HG03139 (cell line): ENCODE measurements around the gene COL13A1.

Source experiments
- ATAC-seq: cut with Tn5 transposase; IDR thresholded peaks from one replicate; pipeline ENCODE4 v1.9.1; 2021; ENCODE audit not compliant: unreplicated experiment

Gene COL13A1

DNA sequence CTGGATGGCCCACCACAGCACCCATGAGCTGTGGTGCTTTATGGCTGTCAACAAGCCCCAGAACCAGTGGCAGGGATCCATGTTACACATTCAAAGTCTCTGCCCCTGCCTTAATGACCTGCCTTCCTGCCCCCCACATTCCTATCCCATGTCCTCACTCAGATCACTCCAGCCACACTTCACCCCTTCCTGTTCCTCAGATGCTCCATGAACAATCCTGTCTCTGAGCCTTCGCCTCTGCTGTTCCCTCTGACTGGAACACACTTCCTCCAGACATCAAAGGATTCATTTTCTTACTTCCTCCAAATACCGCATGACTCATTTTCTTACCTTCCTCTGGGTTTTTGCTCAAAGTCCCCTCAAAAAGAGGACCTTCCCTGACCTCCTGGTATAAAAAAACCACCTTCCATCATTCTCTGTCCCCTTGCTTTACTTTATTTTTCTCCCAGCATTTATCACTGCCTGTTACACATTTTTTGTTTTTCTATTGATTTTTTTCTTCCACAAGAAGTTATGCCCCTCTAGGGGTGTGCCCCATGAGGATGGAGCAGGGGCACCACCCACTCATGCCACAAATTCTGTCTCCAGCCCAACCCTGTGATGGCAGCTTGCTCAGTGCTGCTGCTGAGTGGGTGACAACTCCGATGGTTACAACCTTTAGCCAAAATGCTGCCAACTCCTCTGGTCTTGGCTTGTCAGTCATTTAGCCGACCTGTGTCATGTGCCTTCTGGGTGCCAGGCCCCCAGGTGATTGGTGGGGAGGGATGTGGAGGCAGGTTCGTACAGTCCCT is 18.2 kb downstream of the COL13A1 start:
- ATAC-seq: no peak

GRCh38 chr10:69820817-69821216 is 19.1 kb downstream of the COL13A1 start:
- ATAC-seq: no peak

DNA sequence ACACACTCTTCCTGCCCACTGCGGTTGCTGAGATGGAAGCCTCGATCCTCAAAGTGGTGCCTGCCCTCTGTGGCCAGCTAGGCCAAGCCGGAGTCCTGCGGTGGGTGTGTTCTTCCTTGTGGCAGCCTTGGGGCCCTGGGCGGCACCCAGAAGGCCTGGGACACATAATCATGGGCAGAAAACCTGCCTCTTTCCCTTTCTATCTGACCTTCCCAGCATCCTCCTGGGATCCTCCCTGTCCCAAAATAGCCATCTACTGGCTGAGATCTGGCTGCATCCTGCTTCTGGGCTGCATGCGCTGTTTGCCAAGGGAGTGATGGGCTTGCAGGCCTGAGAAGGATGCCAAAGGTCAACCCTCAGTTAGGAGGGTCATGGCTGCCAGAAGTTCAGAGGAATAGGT is 23.9 kb downstream of the COL13A1 start:
- ATAC-seq: no peak

DNA sequence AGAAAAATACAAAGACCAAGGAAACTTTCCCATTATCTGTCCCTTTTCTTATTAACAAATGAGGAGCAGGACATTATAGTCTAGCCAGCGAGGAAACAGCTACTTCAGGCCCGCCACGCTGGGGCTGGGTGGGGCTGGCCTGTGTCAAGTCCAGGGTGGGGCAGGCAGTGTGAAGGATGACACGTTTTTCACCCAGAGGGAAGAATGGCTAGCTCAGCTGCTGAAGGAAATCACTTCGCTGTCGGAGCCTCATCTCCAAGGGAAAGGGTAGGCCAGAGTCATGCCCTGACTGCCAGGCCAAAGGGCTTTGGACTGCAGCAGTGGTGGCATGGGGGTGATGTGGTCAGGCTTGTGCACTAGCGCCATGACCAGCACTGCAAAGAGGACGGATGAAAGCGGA is 24.4 kb downstream of the COL13A1 start:
- ATAC-seq: no peak

GRCh38 chr10:69826789-69827554 is 25.3 kb downstream of the COL13A1 start:
- no peak for ATAC-seq

GRCh38 chr10:69828144-69828870 is 26.6 kb downstream of the COL13A1 start:
- ATAC-seq: no peak

GRCh38 chr10:69829775-69830174 is 28.1 kb downstream of the COL13A1 start:
- no peak for ATAC-seq

DNA sequence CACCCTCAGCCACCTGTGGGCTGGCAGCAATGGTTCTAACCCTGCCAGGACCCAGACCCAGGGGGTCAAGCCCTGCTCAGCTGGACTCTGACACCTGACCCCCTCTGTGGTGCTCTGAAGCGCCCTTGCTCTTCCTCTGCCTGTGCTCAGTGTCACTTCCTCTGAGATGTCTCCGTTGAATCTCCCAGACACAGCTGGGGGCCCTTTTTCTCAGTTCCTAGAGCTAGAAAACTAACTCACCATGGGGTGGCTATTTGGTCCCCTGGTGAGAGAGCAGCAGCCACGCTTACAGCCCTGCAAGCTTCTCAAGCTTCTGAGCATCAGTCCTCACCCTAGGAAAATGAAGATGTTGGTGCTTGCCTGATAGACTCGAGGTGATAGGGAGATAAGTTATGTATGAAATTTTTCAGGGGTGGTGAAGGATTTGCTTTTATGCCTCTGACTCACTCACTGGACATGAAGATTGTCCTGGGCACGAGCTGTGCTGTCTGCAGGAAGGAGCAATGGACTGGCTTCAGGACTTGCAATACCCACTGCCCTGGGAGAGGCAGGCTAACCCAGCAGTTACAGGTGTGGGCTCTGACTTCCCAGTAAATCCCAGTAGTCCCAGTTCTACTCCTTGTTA is 29.6 kb downstream of the COL13A1 start:
- no peak for ATAC-seq

- ATAC-seq: no peak
These were observed 33.5 kb downstream of the COL13A1 start for GRCh38 chr10:69835233-69835632.

- ATAC-seq: no peak
These were observed 34.4 kb downstream of the COL13A1 start for GRCh38 chr10:69835875-69836730.

DNA sequence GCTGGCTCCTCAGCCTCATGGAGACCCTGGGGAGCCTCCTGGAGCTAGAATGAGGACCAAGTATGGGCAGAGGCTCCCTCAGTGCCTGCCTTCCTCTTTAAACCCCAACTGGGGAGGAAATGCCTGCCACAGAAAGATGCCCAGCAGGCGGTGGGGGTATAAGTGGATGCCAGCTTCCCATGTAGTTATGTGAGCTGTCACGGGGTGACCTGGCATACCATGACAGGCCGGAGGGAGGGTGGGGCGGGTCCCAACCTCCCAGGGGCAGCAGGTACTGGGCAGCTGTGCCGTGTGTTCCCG is 35.0 kb downstream of the COL13A1 start:
- no peak for ATAC-seq

DNA sequence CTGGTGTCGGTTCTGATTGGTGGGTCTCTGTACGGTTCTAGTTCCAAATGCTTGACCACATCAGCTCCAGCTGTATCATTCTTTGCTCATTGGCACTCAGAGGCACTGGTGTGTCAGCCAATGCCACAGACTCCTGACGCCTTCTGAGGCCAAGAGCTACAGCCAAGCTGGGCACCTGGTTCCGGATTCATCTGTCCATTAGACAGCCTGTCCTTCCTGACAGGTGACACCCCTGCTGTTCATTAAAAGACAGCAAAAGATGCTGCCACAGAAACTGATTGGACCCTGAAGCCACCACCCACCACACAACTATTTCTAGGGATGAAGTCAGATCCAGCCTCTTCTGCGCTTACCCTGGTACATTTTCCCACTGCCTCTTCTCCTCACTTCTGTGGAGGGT is 35.6 kb downstream of the COL13A1 start:
- no peak for ATAC-seq

DNA sequence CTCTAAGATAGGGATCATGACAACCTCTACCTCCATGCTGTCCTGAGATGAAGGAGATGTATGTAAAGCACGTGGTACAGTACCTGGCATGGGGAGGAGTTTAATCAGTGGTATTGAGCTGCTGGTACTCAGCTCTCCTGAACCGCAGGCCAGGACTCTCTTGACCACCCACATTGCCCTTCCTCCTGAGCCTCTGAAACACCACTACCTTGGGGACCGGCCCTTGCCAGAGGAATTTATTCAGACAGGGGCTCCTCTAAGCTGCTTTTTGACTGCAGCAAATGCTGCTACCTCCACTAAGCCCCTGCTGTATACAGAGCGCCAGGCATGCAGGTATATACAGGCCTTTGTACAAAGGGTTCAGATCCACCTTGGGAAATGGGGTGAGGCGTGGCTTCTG is 36.7 kb downstream of the COL13A1 start:
- no peak for ATAC-seq

DNA sequence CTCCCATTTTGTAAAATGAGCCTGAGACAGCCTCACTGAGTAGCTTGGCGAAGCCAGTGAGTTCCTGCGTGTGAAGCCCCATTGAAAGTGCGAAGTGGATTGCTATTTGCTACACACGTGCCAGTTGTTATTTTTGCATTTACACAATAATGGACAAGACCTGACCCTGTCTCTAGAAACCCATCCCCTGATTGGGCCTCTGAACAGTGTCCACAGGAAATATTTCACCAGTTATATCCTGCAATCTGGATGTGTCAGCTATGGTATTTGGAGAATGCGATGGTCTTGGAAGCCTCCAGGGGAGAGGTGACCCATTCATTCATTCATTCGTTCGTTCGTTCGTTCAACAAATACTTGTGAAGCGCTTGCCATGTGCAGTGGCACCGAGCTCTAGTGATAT is 37.1 kb downstream of the COL13A1 start:
- ATAC-seq: no peak

GRCh38 chr10:69839696-69840345 is 38.1 kb downstream of the COL13A1 start:
- no peak for ATAC-seq

GRCh38 chr10:69840773-69841172 is 39.1 kb downstream of the COL13A1 start:
- no peak for ATAC-seq

DNA sequence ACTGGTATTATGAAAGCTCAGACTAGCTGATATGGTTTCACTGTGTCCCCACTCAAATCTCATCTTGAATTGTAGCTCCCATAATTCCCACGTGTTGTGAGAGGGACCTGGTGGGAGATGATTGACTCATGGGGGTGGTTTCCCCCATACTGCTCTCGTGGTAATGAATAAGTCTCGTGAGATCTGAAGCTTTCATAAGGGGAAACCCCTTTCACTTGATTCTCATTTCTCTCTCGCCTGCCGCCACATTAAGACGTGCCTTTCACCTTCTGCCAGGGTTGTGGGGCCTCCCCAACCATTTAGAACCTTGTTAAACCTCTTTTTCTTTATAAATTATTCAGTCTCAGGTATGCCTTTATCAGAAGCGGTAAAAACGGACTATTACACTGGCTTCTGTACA is 40.3 kb downstream of the COL13A1 start:
- no peak for ATAC-seq

- no peak for ATAC-seq
These were observed 41.2 kb downstream of the COL13A1 start for GRCh38 chr10:69842882-69843281.

GRCh38 chr10:69843923-69844322 is 42.2 kb downstream of the COL13A1 start:
- ATAC-seq: no peak

DNA sequence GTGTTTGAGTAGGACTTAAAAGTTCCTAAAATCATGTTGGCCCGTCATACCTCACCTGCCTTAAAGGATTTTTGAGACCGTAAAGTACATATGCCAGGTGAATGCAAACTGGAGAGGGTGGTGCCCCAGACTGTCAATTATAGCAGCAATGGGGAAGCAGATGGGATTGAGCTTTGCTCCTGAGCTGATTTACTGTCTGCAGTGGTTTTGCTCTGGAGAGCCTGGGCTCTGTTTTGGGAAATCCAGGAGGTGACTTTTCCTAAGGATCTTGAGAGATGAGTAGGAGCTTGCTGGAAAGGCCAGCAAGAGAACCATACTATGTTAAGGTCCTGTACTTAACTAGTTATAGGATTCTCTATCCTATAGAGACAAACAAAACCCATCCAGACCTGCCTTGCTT is 43.0 kb downstream of the COL13A1 start:
- ATAC-seq: no peak
